Ishikawa (cell line): Measurements from ENCODE around the gene EEF2K.

Experiments used
- TAF1 ChIP-seq: IDR thresholded peaks from 2 replicates; pipeline ENCODE4 v1.6.1; 2012; ENCODE audit warnings: low read depth, mild to moderate bottlenecking
- TF ChIP-seq, protein P1 (sequence below): IDR thresholded peaks from 2 replicates; pipeline ENCODE4 v1.6.1; 2012

DNA sequence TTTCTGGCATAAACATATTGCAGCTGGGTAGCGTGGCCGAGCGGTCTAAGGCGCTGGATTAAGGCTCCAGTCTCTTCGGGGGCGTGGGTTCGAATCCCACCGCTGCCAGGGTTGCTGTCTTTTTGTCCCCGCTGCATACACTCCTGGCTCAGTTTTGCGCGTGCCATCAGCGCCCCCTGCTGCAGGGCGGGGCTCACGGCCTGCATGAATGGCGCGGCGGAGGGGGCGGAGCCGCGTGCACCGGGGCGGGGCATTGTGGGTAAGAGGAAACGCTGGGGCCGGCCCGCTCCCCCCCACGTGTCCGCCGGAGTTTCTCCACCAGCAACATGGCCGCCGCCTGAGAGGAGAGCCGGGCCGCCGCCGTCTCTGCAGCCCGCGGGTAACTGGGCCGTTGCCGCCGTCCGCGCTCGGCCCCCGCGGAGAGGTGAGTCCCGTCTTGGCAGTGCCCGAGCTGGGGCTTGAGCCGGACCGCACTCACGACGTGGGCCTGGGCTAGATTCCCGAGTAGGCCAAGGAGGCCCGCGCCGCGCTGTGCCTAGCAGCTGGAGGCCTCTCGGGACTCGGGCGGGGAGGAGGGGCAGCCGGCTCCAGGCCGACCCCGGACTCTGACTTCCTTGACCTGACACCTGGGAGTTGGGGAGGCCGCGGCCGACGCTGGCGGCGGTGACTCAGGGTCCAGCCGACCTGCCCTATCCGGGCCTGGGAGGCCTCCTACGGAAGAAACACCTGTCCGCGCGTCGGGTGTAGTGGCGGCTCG, 91.2 kb downstream of the EEF2K start, which contains the start of gene POLR3E:
- TF ChIP-seq, protein P1, sequence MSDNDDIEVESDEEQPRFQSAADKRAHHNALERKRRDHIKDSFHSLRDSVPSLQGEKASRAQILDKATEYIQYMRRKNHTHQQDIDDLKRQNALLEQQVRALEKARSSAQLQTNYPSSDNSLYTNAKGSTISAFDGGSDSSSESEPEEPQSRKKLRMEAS: peak; percentile 76
- TF ChIP-seq TAF1: peak; percentile 94
